ENCODE measurements around the gene MPHOSPH6.

- no peak for TF ChIP-seq CTCF (IDR thresholded peaks at IDR 0.05)
- no peak for TF ChIP-seq POLR2A (IDR thresholded peaks at IDR 0.05)
- no peak for TF ChIP-seq POLR2AphosphoS5 (IDR thresholded peaks at IDR 0.05)
These were observed 9.8 kb downstream of the MPHOSPH6 start for GRCh38 chr16:82160226-82160625.
